ENCODE data around the gene CD28. TPM values are rescaled to one million over a fixed set of nuclear protein-coding genes. Genes with fewer than 3 reads are reported as not detected.

Gene CD28
- total RNA-seq, 1 experiment from 2014 or later = not detected

DNA sequence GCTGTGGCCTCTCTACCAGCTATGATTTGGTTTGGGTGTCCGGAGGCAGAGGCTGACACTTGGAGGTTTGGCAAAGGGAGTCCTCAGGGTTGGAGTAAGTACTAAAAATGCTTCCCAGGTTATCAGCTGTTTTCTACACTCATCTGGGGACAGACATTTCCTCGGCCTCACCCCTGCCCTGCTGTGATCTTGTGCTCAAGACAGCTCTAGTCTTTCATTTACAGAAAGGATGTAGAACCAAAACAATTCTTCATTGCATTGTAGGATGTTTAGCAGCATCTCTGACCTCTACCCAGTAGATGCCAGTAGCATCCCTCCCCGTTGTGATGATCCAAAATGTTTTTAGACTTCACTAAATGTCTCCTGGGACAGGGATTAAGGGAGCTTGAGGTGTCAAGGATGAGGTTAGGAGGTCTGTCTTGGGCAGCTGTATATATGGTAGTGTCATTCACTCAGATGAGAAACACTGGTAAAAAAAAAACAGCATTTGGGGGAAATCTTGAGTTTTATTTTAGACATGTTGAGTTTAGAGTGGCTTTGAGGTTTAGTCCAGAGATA lies 26.6 kb downstream of the CD28 start:
- no peak for DNase-seq (ENCODE audit: low read depth)
- in situ Hi-C loops (cut with HindIII; ENCODE audit: low pct_unique_long_range_greater_than_20kb, low sequenced_read_pairs) = no loop called here

DNA sequence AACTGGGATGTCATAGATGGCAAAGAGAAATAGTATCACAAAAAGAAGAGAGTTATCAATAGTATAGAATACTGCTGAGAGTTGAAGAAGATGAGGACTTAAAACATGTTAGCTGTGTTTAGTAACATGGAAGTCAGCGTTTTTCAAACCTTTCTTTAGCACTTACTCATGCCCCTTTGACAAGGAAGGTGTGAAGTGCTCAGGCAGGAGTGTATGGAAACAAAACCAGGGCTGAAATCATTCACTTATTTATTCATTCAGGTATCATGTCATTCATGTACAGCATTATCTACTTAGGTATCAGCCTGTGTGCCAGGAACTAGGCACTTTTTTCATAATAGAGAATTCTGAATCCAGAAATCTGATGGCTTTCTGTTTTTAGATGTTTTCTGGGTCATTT lies 27.2 kb downstream of the CD28 start:
- DNase-seq (ENCODE audit: low read depth) = no peak
- in situ Hi-C loops (cut with HindIII; ENCODE audit: low pct_unique_long_range_greater_than_20kb, low sequenced_read_pairs) = no loop called here

- no peak for DNase-seq (ENCODE audit: low read depth)
- in situ Hi-C loops (cut with HindIII; ENCODE audit: low pct_unique_long_range_greater_than_20kb, low sequenced_read_pairs) = no loop called here
Observed at GRCh38 chr2:203734276-203734983, 28.0 kb downstream of the CD28 start.

- no peak for DNase-seq (ENCODE audit: low read depth)
- in situ Hi-C loops (cut with HindIII; ENCODE audit: low pct_unique_long_range_greater_than_20kb, low sequenced_read_pairs) = no loop called here
Observed at GRCh38 chr2:203737360-203737759, 30.9 kb downstream of the CD28 start.

GRCh38 chr2:203739351-203739750 lies 32.9 kb downstream of the CD28 start:
- no peak for DNase-seq (ENCODE audit: low read depth)
- in situ Hi-C loops (cut with HindIII; ENCODE audit: low pct_unique_long_range_greater_than_20kb, low sequenced_read_pairs) = no loop called here

DNA sequence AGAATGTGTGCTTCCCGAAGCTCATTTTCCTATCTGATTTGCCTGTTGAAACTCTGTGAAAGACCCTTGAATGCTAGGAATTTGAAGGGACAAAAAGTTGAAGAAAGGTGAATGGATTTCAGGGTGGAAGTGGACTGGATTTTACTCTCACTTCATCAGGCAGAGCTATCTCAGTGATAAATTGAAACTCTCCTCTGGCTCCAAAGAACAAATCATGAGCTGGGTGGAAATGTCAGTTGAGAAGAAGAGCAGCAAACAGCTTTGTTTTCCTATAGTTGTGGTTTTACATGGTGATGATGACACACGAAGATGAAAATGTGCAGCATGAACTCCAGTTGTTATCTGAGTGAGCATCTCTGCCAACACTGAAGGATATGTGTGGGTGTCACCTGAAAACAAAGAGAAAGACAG lies 34.4 kb downstream of the CD28 start:
- in situ Hi-C loops (cut with HindIII; ENCODE audit: low pct_unique_long_range_greater_than_20kb, low sequenced_read_pairs) = no loop called here
- no peak for DNase-seq (ENCODE audit: low read depth)

DNA sequence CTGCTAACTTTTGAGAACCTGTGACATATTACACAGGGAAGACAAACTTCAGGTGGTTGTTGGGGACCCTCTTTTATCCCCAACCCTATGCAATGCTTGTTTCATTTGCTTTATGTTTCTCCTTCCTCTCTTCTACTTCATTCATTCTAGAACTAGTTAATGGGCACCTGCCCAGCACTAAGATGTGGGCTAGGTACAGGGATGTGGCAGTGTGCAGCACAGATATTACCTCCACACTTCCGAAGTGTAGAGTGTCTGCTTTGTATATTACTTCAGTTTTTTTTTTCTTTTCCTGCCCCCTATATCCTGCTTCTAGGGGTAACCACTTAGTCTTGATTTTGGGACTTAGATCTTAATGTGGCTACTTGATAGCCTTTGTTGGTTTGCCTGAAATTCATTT lies 35.1 kb downstream of the CD28 start:
- in situ Hi-C loops (cut with HindIII; ENCODE audit: low pct_unique_long_range_greater_than_20kb, low sequenced_read_pairs) = no loop called here
- no peak for DNase-seq (ENCODE audit: low read depth)

DNA sequence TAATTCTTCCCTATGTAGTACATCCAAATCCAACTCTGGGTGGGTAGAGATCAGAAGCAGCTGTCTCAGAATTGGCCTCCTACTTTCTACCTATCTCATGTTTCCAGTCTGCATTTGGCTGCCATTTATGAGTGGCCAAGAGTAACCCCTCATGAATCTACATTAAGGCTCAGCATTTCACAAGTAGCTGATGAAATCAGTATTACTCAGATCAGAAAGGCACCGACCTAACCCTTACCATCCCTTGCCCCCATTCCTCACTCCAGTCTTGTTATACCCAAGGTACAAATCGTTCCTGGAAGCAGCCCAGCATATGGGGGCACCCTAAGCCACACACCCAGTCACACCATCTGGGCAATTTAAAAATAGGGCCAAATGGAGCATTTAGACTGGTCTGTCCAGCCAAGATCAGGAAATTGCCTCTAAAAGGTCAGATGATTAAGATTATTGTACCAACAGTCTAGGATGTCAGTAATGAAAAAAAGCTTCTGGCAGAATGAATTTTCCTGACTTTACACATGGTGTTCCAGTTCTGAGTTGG lies 37.1 kb downstream of the CD28 start:
- in situ Hi-C loops (cut with HindIII; ENCODE audit: low pct_unique_long_range_greater_than_20kb, low sequenced_read_pairs) = no loop called here
- no peak for DNase-seq (ENCODE audit: low read depth)

DNA sequence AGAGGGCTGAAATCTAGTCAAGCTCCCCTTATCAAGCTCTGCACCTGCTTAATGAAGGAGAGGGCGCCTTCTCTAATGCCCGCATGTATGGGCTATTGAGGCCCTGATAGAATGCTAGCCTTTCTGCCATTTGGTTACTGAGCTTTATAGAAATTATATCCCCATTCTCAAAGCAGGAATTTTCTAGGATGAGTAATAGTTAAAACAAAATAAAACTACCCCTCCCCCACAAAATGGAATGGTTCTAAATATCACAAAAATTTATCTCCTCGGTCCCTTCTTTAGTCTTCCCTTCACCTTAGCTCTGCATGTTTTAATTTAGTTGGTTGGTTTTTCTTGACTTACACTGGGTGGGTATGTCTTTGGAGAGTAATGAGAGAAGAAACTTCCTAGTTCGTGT lies 37.7 kb downstream of the CD28 start:
- in situ Hi-C loops (cut with HindIII; ENCODE audit: low pct_unique_long_range_greater_than_20kb, low sequenced_read_pairs) = no loop called here
- DNase-seq (ENCODE audit: low read depth) = no peak

DNA sequence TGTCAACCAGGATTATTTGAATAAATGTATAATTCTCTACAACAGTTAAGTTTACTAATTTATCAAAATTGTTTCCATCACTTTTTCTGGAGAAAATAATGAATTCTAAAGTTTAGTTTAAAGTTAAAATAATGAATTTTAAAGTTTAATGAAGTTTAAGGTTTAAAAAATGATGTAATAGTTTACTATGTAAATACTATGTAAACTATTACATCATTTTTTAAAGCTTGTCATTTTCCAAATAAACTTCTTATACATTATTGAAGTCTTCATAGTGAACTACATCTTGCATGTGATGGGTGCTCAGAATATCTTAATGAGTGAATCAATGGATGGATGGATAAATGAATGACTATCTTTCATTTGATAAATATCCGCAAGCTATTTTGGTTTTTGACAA lies 38.8 kb downstream of the CD28 start:
- in situ Hi-C loops (cut with HindIII; ENCODE audit: low pct_unique_long_range_greater_than_20kb, low sequenced_read_pairs) = no loop called here
- no peak for DNase-seq (ENCODE audit: low read depth)

GRCh38 chr2:203748331-203749126 lies 42.1 kb downstream of the CD28 start:
- no peak for DNase-seq (ENCODE audit: low read depth)
- in situ Hi-C loops (cut with HindIII; ENCODE audit: low pct_unique_long_range_greater_than_20kb, low sequenced_read_pairs) = no loop called here

DNA sequence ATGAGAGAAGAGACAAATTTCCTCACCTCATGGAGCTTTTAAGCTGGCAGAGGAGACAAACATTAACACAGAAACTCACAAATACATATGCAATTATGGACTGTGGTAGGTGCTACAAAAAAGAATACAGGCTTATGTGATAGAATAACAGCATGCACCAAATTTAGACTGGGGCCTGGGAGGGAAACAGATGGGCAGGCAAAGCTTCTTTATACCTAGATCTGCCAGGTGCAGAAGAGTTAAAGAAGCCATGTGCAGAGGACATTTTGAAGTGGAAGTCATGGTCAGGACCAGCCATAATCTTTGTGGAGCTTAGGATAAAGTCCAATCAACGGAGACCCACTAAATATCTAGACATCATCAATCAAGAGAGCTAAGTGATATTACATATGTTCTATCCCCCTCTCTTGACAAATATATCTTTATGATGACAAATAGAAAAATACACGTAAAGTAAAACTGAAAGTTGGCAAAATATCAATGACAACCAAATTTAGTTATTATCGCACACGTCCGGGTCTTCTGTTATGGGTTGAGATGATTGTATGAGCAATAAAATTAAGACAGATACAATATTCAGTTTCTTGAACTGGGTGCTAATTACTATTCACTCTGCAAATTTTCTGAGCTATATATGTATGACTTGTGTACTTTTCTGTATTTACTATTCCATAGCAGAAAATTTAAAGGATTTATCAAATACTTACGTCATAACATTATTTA lies 44.1 kb downstream of the CD28 start:
- in situ Hi-C loops (cut with HindIII; ENCODE audit: low pct_unique_long_range_greater_than_20kb, low sequenced_read_pairs) = no loop called here
- DNase-seq (ENCODE audit: low read depth) = no peak

DNA sequence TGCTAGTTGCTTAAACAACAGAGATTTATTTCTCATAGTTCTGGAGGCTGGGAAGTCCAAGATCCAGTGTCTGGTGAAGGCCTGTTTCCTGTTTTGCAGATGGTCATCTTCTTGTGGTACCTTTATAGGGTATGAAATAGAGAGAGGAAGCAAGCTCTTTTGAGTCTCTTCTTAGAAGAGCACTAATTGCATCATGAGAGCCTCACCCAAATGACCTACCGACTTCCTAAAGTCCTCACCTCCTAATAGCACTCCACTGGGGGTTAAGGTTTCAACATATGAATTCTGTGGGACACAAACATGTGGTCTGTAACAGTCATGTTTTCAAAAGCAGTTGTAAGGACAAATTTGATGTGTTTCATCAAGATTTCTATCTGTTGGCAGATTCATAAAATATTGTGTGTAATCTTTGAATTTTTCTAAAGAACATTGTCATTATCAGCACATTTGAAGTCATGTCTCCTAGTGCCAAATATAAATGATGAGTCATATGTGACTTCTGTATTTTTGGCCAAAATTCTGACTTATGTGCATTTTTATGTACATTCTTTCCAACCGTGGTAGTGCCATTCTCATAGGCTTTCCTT lies 45.3 kb downstream of the CD28 start:
- in situ Hi-C loops (cut with HindIII; ENCODE audit: low pct_unique_long_range_greater_than_20kb, low sequenced_read_pairs) = no loop called here
- DNase-seq (ENCODE audit: low read depth) = no peak

DNA sequence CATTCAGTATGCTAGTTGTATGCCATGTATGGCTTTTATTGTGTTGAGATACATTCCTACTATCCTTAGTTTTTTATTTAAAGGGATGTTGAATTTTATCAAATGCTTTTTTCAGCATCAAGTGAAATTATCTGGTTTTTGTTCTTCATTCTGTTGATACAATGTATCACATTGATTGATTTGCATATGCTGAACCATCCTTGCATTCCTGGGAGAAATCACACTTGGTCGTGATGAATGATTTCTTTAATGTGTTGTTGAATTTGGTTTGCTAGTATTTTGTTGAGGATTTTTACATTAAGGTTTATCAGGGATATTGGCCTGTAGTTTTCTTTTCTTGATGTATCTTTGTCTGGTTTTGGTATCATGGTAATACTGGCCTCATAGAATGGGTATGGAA lies 49.7 kb downstream of the CD28 start:
- DNase-seq (ENCODE audit: low read depth) = no peak
- in situ Hi-C loops (cut with HindIII; ENCODE audit: low pct_unique_long_range_greater_than_20kb, low sequenced_read_pairs) = no loop called here

DNA sequence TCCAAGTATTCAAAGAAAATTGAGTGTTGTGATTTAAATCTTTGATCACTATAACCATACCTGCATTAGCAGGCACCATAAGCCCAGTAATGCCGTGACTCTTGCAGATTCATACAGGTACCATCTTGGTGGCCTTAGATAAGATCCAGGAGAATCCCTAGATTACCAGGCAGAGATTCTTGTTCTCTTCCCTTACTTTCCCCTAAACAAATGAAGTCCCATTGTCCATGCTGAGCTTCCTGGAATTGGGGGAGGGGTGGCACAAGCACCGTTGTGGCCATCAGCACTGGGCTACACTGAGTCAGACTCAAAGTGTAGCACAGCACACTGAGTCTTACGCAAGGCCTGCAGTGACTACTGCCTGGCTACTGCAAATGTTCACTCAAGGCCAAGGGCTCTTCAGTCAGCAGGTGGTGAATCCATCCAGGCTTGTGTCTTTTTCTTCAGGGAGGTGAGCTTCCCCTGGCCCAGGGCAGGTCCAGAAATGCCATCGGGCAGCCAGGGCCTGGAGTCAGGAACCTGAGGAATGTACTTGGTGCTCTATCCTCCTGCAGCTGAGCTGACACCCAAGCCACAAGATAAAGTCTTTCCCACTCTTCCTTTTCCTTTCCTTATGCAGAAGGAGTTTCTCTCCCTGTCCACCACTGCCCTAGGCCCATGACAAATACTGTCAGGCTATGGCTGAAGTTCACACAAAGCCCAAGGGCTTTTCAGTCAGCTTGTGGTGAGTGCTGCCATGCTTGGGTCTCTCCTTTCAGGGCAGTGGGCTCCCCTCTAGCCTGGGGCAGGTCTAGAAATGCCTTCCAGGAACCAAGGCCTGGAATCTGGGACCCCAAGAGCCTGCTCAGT lies 52.6 kb downstream of the CD28 start:
- in situ Hi-C loops (cut with HindIII; ENCODE audit: low pct_unique_long_range_greater_than_20kb, low sequenced_read_pairs) = no loop called here
- DNase-seq (ENCODE audit: low read depth) = no peak

GRCh38 chr2:203759690-203760365 lies 53.4 kb downstream of the CD28 start:
- DNase-seq (ENCODE audit: low read depth) = peak; percentile 41
- in situ Hi-C loops (cut with HindIII; ENCODE audit: low pct_unique_long_range_greater_than_20kb, low sequenced_read_pairs) = no loop called here

GRCh38 chr2:203761121-203761520 lies 54.7 kb downstream of the CD28 start:
- in situ Hi-C loops (cut with HindIII; ENCODE audit: low pct_unique_long_range_greater_than_20kb, low sequenced_read_pairs) = no loop called here
- DNase-seq (ENCODE audit: low read depth) = no peak
